ENCODE results near the gene ZBTB46.

ZBTB46 gene

DNA sequence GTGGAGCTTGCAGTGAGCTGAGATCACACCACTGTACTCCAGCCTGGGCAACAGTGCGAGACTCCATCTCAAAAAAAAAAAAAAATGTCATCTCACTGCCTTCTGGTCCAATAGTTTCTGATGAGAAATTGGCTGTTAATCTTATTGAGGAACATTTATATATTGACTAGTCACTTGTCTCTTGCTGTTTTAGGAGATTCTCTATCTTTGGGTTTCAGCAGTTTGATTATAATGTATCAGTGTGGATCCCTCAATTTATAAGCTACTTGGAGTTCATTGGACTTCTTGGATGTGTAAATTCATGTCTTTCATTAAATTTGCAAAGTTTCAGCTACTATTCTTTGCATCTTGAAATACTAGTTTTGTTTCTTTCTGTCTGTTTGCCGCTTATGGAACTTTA lies 112.1 kb downstream of the ZBTB46 start:
- TF ChIP-seq POLR2AphosphoS5 (IDR thresholded peaks at IDR 0.05; ENCODE audit: low read depth, low read length) (no peak), FOXP2 (optimal IDR thresholded peaks at IDR 0.05; ENCODE audit: borderline replicate concordance, extremely low read depth, extremely low read length, insufficient read depth) (no peak), TAF1 (IDR thresholded peaks at IDR 0.05; ENCODE audit: borderline replicate concordance, insufficient read depth, low read length) (no peak), SIN3A (IDR thresholded peaks at IDR 0.05; ENCODE audit: borderline replicate concordance, insufficient read depth, low read length) (no peak)
- TF ChIP-seq, protein P1, sequence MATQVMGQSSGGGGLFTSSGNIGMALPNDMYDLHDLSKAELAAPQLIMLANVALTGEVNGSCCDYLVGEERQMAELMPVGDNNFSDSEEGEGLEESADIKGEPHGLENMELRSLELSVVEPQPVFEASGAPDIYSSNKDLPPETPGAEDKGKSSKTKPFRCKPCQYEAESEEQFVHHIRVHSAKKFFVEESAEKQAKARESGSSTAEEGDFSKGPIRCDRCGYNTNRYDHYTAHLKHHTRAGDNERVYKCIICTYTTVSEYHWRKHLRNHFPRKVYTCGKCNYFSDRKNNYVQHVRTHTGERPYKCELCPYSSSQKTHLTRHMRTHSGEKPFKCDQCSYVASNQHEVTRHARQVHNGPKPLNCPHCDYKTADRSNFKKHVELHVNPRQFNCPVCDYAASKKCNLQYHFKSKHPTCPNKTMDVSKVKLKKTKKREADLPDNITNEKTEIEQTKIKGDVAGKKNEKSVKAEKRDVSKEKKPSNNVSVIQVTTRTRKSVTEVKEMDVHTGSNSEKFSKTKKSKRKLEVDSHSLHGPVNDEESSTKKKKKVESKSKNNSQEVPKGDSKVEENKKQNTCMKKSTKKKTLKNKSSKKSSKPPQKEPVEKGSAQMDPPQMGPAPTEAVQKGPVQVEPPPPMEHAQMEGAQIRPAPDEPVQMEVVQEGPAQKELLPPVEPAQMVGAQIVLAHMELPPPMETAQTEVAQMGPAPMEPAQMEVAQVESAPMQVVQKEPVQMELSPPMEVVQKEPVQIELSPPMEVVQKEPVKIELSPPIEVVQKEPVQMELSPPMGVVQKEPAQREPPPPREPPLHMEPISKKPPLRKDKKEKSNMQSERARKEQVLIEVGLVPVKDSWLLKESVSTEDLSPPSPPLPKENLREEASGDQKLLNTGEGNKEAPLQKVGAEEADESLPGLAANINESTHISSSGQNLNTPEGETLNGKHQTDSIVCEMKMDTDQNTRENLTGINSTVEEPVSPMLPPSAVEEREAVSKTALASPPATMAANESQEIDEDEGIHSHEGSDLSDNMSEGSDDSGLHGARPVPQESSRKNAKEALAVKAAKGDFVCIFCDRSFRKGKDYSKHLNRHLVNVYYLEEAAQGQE (IDR thresholded peaks at IDR 0.05; ENCODE audit: insufficient read depth in 1 of 2, low read depth in 2 of 2, low read length in 2 of 2), result no peak

DNA sequence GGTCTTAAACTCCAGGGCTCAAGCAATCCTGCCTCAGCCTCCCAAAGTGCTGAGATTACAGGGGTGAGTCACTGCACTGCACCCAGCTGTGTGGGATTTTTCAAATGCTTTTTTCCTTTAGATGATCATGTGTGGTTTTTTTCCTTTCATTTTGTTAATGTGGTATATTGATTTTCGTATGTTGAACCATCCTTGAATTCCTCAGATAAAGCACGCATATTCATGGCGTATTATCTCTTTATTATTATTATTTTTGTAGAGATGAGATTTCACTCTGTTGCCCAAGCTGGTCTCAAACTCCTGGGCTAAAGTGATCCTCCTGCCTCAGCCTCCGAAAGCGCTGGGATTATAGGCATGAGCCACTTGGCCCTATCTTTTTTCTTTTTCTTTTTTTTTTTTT lies 116.2 kb downstream of the ZBTB46 start:
- TF ChIP-seq FOXP2 (optimal IDR thresholded peaks at IDR 0.05; ENCODE audit: borderline replicate concordance, extremely low read depth, extremely low read length, insufficient read depth), result no peak
- no peak for TF ChIP-seq TAF1 (IDR thresholded peaks at IDR 0.05; ENCODE audit: borderline replicate concordance, insufficient read depth, low read length)
- TF ChIP-seq, protein P1 (IDR thresholded peaks at IDR 0.05; ENCODE audit: insufficient read depth in 1 of 2, low read depth in 2 of 2, low read length in 2 of 2), result no peak
- TF ChIP-seq SIN3A (IDR thresholded peaks at IDR 0.05; ENCODE audit: borderline replicate concordance, insufficient read depth, low read length), result no peak
- no peak for TF ChIP-seq POLR2AphosphoS5 (IDR thresholded peaks at IDR 0.05; ENCODE audit: low read depth, low read length)

DNA sequence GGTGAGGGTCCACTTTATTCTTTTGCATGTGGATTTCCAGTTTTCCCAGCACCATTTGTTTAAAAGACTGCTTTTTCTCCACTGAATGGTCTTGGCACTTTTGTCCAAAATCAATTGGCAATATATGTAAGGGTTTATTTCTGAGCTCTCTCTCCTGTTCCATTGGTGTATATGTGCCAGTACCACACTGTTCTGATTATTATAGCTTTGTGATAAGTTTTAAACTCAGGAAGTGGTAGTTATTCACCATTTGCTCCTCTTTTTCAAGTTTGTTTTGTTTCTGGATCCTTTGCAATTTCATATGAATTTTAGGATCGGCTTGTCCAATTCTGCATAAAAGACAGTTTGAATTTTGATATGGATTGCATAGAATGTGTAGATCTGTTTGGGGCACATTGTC lies 118.9 kb downstream of the ZBTB46 start:
- TF ChIP-seq, protein P1 (IDR thresholded peaks at IDR 0.05; ENCODE audit: insufficient read depth in 1 of 2, low read depth in 2 of 2, low read length in 2 of 2), result no peak
- no peak for TF ChIP-seq POLR2AphosphoS5 (IDR thresholded peaks at IDR 0.05; ENCODE audit: low read depth, low read length)
- no peak for TF ChIP-seq SIN3A (IDR thresholded peaks at IDR 0.05; ENCODE audit: borderline replicate concordance, insufficient read depth, low read length)
- no peak for TF ChIP-seq FOXP2 (optimal IDR thresholded peaks at IDR 0.05; ENCODE audit: borderline replicate concordance, extremely low read depth, extremely low read length, insufficient read depth)
- no peak for TF ChIP-seq TAF1 (IDR thresholded peaks at IDR 0.05; ENCODE audit: borderline replicate concordance, insufficient read depth, low read length)

DNA sequence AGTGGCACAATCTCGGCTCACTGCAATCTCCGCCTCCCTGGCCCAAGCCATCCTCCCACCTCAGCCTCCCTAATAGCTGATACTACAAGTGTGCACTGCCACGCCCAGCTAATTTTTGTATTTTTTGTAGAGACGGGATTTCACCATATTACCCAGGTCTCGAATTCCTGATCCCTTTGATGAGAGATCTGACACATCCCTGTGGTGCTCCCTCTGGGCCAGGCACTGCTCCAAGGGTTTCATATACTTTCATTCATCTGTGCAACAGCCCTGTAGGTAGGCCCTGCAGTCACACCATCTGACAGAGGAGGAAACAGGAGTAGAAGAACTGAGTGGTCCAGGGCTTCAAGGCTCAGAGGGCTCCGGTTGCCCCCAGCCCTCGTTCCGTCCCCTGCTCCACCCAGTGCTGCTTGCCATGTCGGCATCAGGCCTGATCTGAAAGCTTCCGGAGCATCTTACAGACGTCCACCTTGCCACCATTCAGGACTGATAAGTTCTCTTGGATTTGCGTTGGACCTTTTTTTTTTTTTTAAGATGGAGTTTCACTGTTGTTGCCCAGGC lies 119.9 kb downstream of the ZBTB46 start:
- TF ChIP-seq FOXP2 (optimal IDR thresholded peaks at IDR 0.05; ENCODE audit: borderline replicate concordance, extremely low read depth, extremely low read length, insufficient read depth) (no peak), TAF1 (IDR thresholded peaks at IDR 0.05; ENCODE audit: borderline replicate concordance, insufficient read depth, low read length) (no peak), SIN3A (IDR thresholded peaks at IDR 0.05; ENCODE audit: borderline replicate concordance, insufficient read depth, low read length) (no peak), POLR2AphosphoS5 (IDR thresholded peaks at IDR 0.05; ENCODE audit: low read depth, low read length) (no peak)
- TF ChIP-seq, protein P1 (IDR thresholded peaks at IDR 0.05; ENCODE audit: insufficient read depth in 1 of 2, low read depth in 2 of 2, low read length in 2 of 2), result no peak

DNA sequence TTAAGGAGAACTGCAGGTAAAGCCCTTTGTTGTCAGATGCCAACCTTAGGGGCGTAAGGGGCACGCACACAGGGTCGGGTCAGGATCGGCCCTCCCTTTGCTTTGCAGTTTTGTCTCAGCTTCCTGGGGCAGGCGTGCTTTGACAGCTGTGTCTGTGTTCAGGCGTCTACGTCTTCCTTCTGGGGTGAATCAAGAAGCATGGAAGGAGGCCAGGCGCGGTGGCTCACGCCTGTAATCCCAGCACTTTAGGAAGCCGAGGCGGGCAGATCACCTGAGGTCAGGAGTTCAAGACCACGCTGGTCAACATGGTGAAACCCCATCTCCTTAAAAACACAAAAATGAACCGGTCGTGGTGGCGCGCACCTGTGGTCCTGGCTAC lies 121.9 kb downstream of the ZBTB46 start:
- TF ChIP-seq POLR2AphosphoS5 (IDR thresholded peaks at IDR 0.05; ENCODE audit: low read depth, low read length) (no peak), SIN3A (IDR thresholded peaks at IDR 0.05; ENCODE audit: borderline replicate concordance, insufficient read depth, low read length) (no peak), TAF1 (IDR thresholded peaks at IDR 0.05; ENCODE audit: borderline replicate concordance, insufficient read depth, low read length) (no peak), FOXP2 (optimal IDR thresholded peaks at IDR 0.05; ENCODE audit: borderline replicate concordance, extremely low read depth, extremely low read length, insufficient read depth) (no peak)
- TF ChIP-seq, protein P1 (IDR thresholded peaks at IDR 0.05; ENCODE audit: insufficient read depth in 1 of 2, low read depth in 2 of 2, low read length in 2 of 2), result no peak
